ENCODE data around the gene FAM163B.

GRCh38 chr9:133569121-133569785, 39.9 kb downstream of the FAM163B start:
- TF ChIP-seq, protein P1, sequence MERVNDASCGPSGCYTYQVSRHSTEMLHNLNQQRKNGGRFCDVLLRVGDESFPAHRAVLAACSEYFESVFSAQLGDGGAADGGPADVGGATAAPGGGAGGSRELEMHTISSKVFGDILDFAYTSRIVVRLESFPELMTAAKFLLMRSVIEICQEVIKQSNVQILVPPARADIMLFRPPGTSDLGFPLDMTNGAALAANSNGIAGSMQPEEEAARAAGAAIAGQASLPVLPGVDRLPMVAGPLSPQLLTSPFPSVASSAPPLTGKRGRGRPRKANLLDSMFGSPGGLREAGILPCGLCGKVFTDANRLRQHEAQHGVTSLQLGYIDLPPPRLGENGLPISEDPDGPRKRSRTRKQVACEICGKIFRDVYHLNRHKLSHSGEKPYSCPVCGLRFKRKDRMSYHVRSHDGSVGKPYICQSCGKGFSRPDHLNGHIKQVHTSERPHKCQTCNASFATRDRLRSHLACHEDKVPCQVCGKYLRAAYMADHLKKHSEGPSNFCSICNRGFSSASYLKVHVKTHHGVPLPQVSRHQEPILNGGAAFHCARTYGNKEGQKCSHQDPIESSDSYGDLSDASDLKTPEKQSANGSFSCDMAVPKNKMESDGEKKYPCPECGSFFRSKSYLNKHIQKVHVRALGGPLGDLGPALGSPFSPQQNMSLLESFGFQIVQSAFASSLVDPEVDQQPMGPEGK (tag by site-specific recombination; IDR thresholded peaks at IDR 0.05) = no peak
- TF ChIP-seq YY1 (tag by site-specific recombination; IDR thresholded peaks at IDR 0.05) = no peak
